T-helper 1 cell treated with Interleukin-12 subunit alpha and Interleukin-12 subunit beta and Interleukin-4 antibody, amounts not matched to agents 30 ng/mL and 1 ng/mL, for 36 hours (primary cell): ENCODE data around the gene TAF11. TPM values are rescaled to one million over a fixed set of nuclear protein-coding genes. Genes with fewer than 3 reads are reported as not detected.
"Not testable (repeated sequence)": the region's sequence is repeated elsewhere in the genome, so short reads cannot be mapped to it uniquely, and the experiment has no call there.

ENCODE experiments used
- intact Hi-C: fragments of 100-400 bp; cut with micrococcal nuclease; formaldehyde crosslinking; loops from one replicate; pipeline ENCODE4 v1.15.1; 2024
- total RNA-seq: library from RNA; stranded (reverse); gene quantifications from 2 replicates; pipeline ENCODE4 v1.2.3, GENCODE V29; 2022

Gene TAF11
- total RNA-seq, result 30.3 and 34.1 TPM in 2 replicates

- intact Hi-C loops, result loop anchor here (1.0 to 10.0 kb wide), 9 partner anchors 96 to 1234 kb away; partner anchors contain the start of genes BLTP3A, SMIM29, SNRPC and TCP11
Measured at GRCh38 chr6:34887753-34888513, at the start of gene TAF11. TSS of gene TAF11 (minus strand) at chr6:34888042. CDS start at chr6:34887957, 85 bp downstream.

- intact Hi-C loops, result no loop called here
Measured at GRCh38 chr6:34934516-34934915, 46.7 kb upstream of the TAF11 start.

- intact Hi-C loops, result not testable (repeated sequence)
Measured at GRCh38 chr6:34932202-34932601, 44.4 kb upstream of the TAF11 start.

GRCh38 chr6:34930221-34930620, 42.4 kb upstream of the TAF11 start:
- intact Hi-C loops, result no loop called here

- intact Hi-C loops, result no loop called here
Measured at GRCh38 chr6:34929241-34929978, 41.6 kb upstream of the TAF11 start.

GRCh38 chr6:34928695-34929094, 40.9 kb upstream of the TAF11 start:
- intact Hi-C loops, result no loop called here

GRCh38 chr6:34928220-34928619, 40.4 kb upstream of the TAF11 start:
- intact Hi-C loops, result no loop called here

GRCh38 chr6:34926655-34927054, 38.8 kb upstream of the TAF11 start:
- intact Hi-C loops, result no loop called here

GRCh38 chr6:34924831-34925625, 37.2 kb upstream of the TAF11 start:
- intact Hi-C loops, result no loop called here

GRCh38 chr6:34922177-34922663, 34.4 kb upstream of the TAF11 start:
- intact Hi-C loops, result no loop called here

- intact Hi-C loops, result no loop called here
Measured at GRCh38 chr6:34920097-34920496, 32.3 kb upstream of the TAF11 start.

- intact Hi-C loops, result no loop called here
Measured at GRCh38 chr6:34919651-34920050, 31.8 kb upstream of the TAF11 start.

GRCh38 chr6:34917626-34918285, 29.9 kb upstream of the TAF11 start:
- intact Hi-C loops, result no loop called here

- intact Hi-C loops, result no loop called here
Measured at GRCh38 chr6:34916348-34916967, 28.6 kb upstream of the TAF11 start.

GRCh38 chr6:34914358-34914757, 26.5 kb upstream of the TAF11 start:
- intact Hi-C loops, result no loop called here

GRCh38 chr6:34912715-34913464, 25.0 kb upstream of the TAF11 start:
- intact Hi-C loops, result loop anchor here (1.0 kb wide), 1 partner anchor 24 kb away; the partner anchor contains the start of gene ANKS1A

- intact Hi-C loops, result loop anchor here (1.0 kb wide), 1 partner anchor 23 kb away; the partner anchor contains the start of gene ANKS1A
Measured at GRCh38 chr6:34911822-34912221, 24.0 kb upstream of the TAF11 start.

GRCh38 chr6:34909320-34909883, 21.6 kb upstream of the TAF11 start:
- intact Hi-C loops, result no loop called here

GRCh38 chr6:34908194-34908593, 20.4 kb upstream of the TAF11 start:
- intact Hi-C loops, result no loop called here
